ENCODE measurements around the gene STRA6.

DNA sequence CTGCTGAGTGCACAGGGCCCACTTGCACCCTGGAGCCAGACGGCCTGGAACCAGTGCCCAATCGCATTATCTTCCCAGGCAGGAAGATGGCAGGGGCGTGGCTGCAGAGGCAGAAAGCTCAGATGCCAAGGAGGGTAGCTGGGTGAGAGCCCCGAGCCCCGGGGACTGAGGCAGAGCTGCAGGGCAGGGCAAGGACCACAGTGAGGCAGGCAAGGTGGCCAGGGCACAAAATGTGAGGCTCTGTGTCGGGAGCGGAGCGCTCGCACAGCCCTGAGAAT is 31.9 kb upstream of the STRA6 start:
- TF ChIP-seq, protein P1, sequence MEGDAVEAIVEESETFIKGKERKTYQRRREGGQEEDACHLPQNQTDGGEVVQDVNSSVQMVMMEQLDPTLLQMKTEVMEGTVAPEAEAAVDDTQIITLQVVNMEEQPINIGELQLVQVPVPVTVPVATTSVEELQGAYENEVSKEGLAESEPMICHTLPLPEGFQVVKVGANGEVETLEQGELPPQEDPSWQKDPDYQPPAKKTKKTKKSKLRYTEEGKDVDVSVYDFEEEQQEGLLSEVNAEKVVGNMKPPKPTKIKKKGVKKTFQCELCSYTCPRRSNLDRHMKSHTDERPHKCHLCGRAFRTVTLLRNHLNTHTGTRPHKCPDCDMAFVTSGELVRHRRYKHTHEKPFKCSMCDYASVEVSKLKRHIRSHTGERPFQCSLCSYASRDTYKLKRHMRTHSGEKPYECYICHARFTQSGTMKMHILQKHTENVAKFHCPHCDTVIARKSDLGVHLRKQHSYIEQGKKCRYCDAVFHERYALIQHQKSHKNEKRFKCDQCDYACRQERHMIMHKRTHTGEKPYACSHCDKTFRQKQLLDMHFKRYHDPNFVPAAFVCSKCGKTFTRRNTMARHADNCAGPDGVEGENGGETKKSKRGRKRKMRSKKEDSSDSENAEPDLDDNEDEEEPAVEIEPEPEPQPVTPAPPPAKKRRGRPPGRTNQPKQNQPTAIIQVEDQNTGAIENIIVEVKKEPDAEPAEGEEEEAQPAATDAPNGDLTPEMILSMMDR (IDR thresholded peaks at IDR 0.05) = no peak
- no peak for TF ChIP-seq POLR2A (IDR thresholded peaks at IDR 0.05)

All from esophagus squamous epithelium (tissue), 4 donors.